Naive thymus-derived CD4-positive, alpha-beta T cell (primary cell): ENCODE results near the gene AATF. TPM values are rescaled to one million over a fixed set of nuclear protein-coding genes. Genes with fewer than 3 reads are reported as not detected.

Experiments
- ATAC-seq: fragments of 150-1000 bp; cut with Tn5 transposase; 2 replicates; pipeline ENCODE4 v1.10.0; 2021; ENCODE audit warnings: mild to moderate bottlenecking, moderate library complexity
- CTCF ChIA-PET: fragments of 350-600 bp; sonication (Branson Sonifier 250); formaldehyde crosslinking; loops from one replicate; lab custom pipeline; 2021; ENCODE audit warnings: antibody characterized with exemption; lab: Charles Lee
- POLR2A ChIA-PET: fragments of 350-600 bp; sonication (Branson Sonifier 250); formaldehyde crosslinking; loops from one replicate; lab custom pipeline; 2021; ENCODE audit warnings: antibody characterized with exemption, inconsistent platforms; lab: Charles Lee
- DNase-seq, 9 donors: peaks; one replicate each; pipeline versions ENCODE4 v3.0.0 to v3.0.0-alpha.2; 2020 to 2022; ENCODE audit warnings: mixed read lengths in 1 of 9
- H3K27ac ChIP-seq: one replicate; pipeline ENCODE4 v1.7.0; 2013; ENCODE audit warnings: mild to moderate bottlenecking, low read depth, low read length, moderate library complexity
- H3K27me3 ChIP-seq, 2 donors: one replicate each; pipeline ENCODE4 v1.7.0; 2013; ENCODE audit warnings: low read length in 2 of 2, mild to moderate bottlenecking in 2 of 2, moderate library complexity in 2 of 2; ENCODE audit not compliant: control insufficient read depth in 2 of 2, insufficient read depth in 2 of 2
- H3K36me3 ChIP-seq, 3 experiments: 1 replicate in 2 of 3; 2 replicates in 1 of 3; pipeline ENCODE4 v1.7.0; 2013; ENCODE audit warnings: low read length in 3 of 3, mild to moderate bottlenecking in 3 of 3, moderate library complexity in 1 of 3; ENCODE audit not compliant: insufficient read depth in 3 of 3, control insufficient read depth in 2 of 3
- H3K4me1 ChIP-seq, 2 donors: one replicate each; pipeline ENCODE4 v1.7.0; 2013; ENCODE audit warnings: low read length in 2 of 2, mild to moderate bottlenecking in 2 of 2, moderate library complexity in 1 of 2; ENCODE audit not compliant: control insufficient read depth in 2 of 2, insufficient read depth in 2 of 2
- H3K4me3 ChIP-seq: 2 replicates; pipeline ENCODE4 v1.7.0; 2013; ENCODE audit warnings: mild to moderate bottlenecking, low read length
- H3K9me3 ChIP-seq, 3 experiments: 1 replicate in 2 of 3; 2 replicates in 1 of 3; pipeline ENCODE4 v1.7.0; 2013; ENCODE audit warnings: low read length in 3 of 3; ENCODE audit not compliant: control insufficient read depth in 2 of 3
- H3K27ac Mint-ChIP-seq, 9 donors: one replicate each; pipeline ENCODE4 v1.8.0; 2020 to 2022; ENCODE audit warnings: mixed read lengths in 9 of 9, mild to moderate bottlenecking in 8 of 9, moderate library complexity in 5 of 9, inconsistent platforms in 2 of 9
- H3K27me3 Mint-ChIP-seq, 5 donors: one replicate each; pipeline ENCODE4 v1.8.0; 2021 to 2022; ENCODE audit warnings: mixed read lengths in 5 of 5, mild to moderate bottlenecking in 1 of 5
- H3K36me3 Mint-ChIP-seq, 5 donors: one replicate each; pipeline ENCODE4 v1.8.0; 2020 to 2022; ENCODE audit warnings: mixed read lengths in 5 of 5, mild to moderate bottlenecking in 3 of 5, inconsistent platforms in 1 of 5
- H3K4me1 Mint-ChIP-seq, 7 donors: one replicate each; pipeline ENCODE4 v1.8.0; 2020 to 2022; ENCODE audit warnings: mixed read lengths in 7 of 7, mild to moderate bottlenecking in 3 of 7, inconsistent platforms in 1 of 7
- H3K4me3 Mint-ChIP-seq, 10 donors: one replicate each; pipeline ENCODE4 v1.8.0; 2020 to 2022; ENCODE audit warnings: mild to moderate bottlenecking in 10 of 10, mixed read lengths in 10 of 10, moderate library complexity in 6 of 10, inconsistent platforms in 2 of 10
- H3K9me3 Mint-ChIP-seq, 11 donors: one replicate each; pipeline ENCODE4 v1.8.0; 2020 to 2022; ENCODE audit warnings: mixed read lengths in 11 of 11, mild to moderate bottlenecking in 4 of 11, inconsistent platforms in 1 of 11, moderate library complexity in 1 of 11
- intact Hi-C, 2 donors: fragments of 100-400 bp; cut with micrococcal nuclease; formaldehyde crosslinking; loops; one replicate each; pipeline ENCODE4 v1.15.1; 2023
- microRNA-seq: library from miRNA; unstranded; fragments of <30 nt; microRNA quantifications from one replicate; pipeline ENCODE4 v1.2.0, GENCODE V29; 2022; ENCODE audit warnings: borderline microRNAs expressed
- polyA plus RNA-seq, 2 donors: library from polyadenylated mRNA; unstranded; fragments of 300-500 nt; fragmentation: Illumina TruSeq; gene quantifications; one replicate each; pipeline ENCODE4 v1.2.3, GENCODE V29; 2021
- total RNA-seq, 6 experiments: library from RNA in 5 of 6; stranded (reverse) in 5 of 6; gene quantifications; 1 replicate in 5 of 6; 2 replicates in 1 of 6; pipeline ENCODE4 v1.2.3 and lab custom pipeline; 2021 to 2026

The AATF gene
- total and polyA plus RNA-seq, 7 experiments from 2014 or later = 39.7 to 97.1 (median 60.8) TPM

DNA sequence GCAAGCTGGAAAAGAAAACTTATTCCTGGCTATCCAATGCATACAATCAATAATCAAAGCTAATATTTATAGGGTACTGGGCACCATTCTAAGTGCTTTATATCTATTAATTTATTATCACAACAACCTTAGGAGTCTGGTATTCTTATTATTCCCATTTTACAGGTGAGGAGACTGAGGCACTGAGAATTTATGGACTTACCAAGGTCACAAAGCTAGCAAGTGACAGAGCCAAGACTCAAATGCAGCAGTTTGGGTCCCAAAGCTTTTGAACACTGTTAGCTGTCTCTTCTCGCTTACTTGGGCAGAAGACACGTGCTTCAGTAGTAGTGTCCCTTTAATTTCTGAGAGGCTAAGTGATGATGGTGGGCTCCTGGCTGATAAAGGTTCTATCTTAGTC lies 152.6 kb downstream of the AATF start:
- Mint-ChIP-seq H3K27ac (no peak overlapping the region), H3K4me1 (peaks cover 0 to 3% (median 0%) of the 10 kb centered on the region in 7 donors), H3K4me3 (no peak overlapping the region), H3K27me3 (no peaks in the 10 kb centered on the region), H3K36me3 (peaks cover 5 to 38% (median 21%) of the 10 kb centered on the region in 5 donors), H3K9me3 (no peaks in the 10 kb centered on the region)
- Histone ChIP-seq H3K27ac (no peak overlapping the region), H3K36me3 (peaks cover 3 to 37% (median 6%) of the 10 kb centered on the region in 3 experiments), H3K27me3 (no peaks in the 10 kb centered on the region), H3K4me1 (no peaks in the 10 kb centered on the region), H3K9me3 (no peaks in the 10 kb centered on the region), H3K4me3 (no peak overlapping the region)
- DNase-seq = no peak
- ChIA-PET POLR2A (no interaction called here), CTCF (no interaction called here)
- no peak for ATAC-seq
- intact Hi-C loops = no loop called here

DNA sequence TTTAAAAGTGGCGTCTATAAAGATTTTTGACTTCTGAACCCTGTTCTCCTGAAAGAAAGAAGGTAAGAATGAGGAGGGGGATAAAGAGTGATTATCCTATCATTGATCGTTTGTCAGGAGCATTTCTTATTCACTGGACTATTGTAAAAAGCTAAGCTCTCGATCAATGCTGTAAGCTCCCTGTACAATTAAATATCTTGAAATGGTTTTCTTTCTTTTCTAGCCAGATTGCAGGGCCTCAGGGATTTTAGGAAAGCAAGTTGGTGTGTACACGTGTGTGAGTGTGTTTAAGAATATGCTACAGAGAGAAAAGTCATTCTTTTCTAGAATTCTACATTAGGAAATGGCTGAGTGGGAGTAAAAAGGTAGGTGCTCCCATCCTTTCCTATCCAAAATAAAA lies 154.5 kb downstream of the AATF start:
- Histone ChIP-seq H3K9me3 (no peaks in the 10 kb centered on the region), H3K4me3 (no peak overlapping the region), H3K27me3 (no peaks in the 10 kb centered on the region), H3K36me3 (peaks cover 0 to 23% (median 6%) of the 10 kb centered on the region in 3 experiments), H3K27ac (no peak overlapping the region), H3K4me1 (no peaks in the 10 kb centered on the region)
- H3K36me3 Mint-ChIP-seq = peaks cover 0 to 19% (median 8%) of the 10 kb centered on the region in 5 donors
- ChIA-PET POLR2A (no interaction called here), CTCF (no interaction called here)
- ATAC-seq = no peak
- H3K27ac Mint-ChIP-seq = no peak overlapping the region
- no peaks in the 10 kb centered on the region for H3K9me3 Mint-ChIP-seq
- H3K4me3 Mint-ChIP-seq = no peak overlapping the region
- intact Hi-C loops = no loop called here
- no peaks in the 10 kb centered on the region for H3K27me3 Mint-ChIP-seq
- peaks cover 0 to 3% (median 0%) of the 10 kb centered on the region in 7 donors for H3K4me1 Mint-ChIP-seq
- no peak for DNase-seq

DNA sequence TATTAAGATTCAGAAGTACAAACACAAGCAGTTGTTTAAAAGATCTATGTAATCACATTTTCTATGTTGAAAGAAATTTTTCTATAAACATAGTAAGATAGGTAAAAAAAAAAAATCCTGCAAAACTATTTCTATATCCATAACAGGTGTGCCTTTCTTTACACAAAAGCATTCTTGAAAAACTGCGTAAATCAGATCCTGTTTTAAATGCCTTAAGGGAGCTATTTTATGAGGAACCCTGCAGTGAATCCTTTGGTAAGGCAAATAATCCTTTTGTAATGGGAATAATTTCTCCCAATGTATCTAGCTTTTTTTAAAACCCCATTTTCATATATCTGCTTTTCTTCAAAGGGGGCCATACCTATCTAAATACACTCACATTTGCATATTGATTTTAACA lies 157.3 kb downstream of the AATF start:
- no peaks in the 10 kb centered on the region for H3K9me3 Mint-ChIP-seq
- Histone ChIP-seq H3K27me3 (no peaks in the 10 kb centered on the region), H3K9me3 (no peaks in the 10 kb centered on the region), H3K4me3 (no peak overlapping the region), H3K4me1 (no peaks in the 10 kb centered on the region), H3K27ac (no peak overlapping the region), H3K36me3 (peaks cover 0 to 35% (median 6%) of the 10 kb centered on the region in 3 experiments)
- intact Hi-C loops = no loop called here
- H3K27ac Mint-ChIP-seq = no peak overlapping the region
- no peak for ATAC-seq
- H3K4me3 Mint-ChIP-seq = no peak overlapping the region
- no peaks in the 10 kb centered on the region for H3K27me3 Mint-ChIP-seq
- H3K4me1 Mint-ChIP-seq = peaks cover 0 to 3% (median 0%) of the 10 kb centered on the region in 7 donors
- H3K36me3 Mint-ChIP-seq = peaks cover 3 to 39% (median 11%) of the 10 kb centered on the region in 5 donors
- POLR2A ChIA-PET = interaction anchor here (0.6 kb wide), 1 partner anchor 130 kb away, joined by 3 read pairs; no protein-coding TSS in a partner anchor
- CTCF ChIA-PET = no interaction called here
- DNase-seq = no peak

Small RNA genes lying within 50 kb of the gene (microRNA-seq; reads per million reads assigned to microRNA genes)
- gene MIR2909 = not detected

Other genes starting within 250 kb of the AATF start
- under 1 TPM in 1 of 5 experiments, not detected in 4; 0.15 TPM for gene LHX1, start 11.5 kb upstream of the AATF start, total RNA-seq
- not detected for gene LHX1, start 11.5 kb upstream of the AATF start, polyA plus RNA-seq